ENCODE data around the gene ZNF442.
"Not testable (repeated sequence)": the region's sequence is repeated elsewhere in the genome, so short reads cannot be mapped to it uniquely, and the experiment has no call there.

ZNF442 gene

GRCh38 chr19:12350185-12350889 lies 15.1 kb downstream of the ZNF442 start:
- no peak overlapping the region for H3K27ac Mint-ChIP-seq
- H3K4me3 Mint-ChIP-seq, result no peak overlapping the region
- H3K36me3 Mint-ChIP-seq (ENCODE audit: low read depth), result peaks cover 70% of the 10 kb centered on the region
- no peaks in the 10 kb centered on the region for H3K27me3 Mint-ChIP-seq
- peaks cover 64% of the 10 kb centered on the region for H3K9me3 Mint-ChIP-seq
- no peaks in the 10 kb centered on the region for H3K4me1 Mint-ChIP-seq (ENCODE audit: low read depth)
- DNase-seq, result no peak

DNA sequence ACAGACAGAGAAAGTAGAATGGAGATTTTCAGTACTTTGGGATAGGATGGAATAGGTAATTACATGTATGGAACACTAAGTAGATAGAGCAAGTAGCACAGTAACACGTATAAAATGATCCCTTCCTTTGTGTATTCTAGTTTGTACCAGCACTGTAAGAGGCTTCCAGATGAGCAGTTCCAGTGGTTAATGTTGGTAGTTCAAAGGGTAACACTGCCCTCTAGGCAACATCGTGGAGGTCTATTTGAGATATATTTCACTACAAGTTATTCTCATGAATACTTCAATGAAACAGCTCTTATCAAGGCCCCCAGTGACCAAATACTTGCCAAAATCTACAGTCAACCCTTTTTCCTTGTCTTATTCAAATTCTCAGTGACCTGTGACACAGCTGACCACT lies 18.6 kb downstream of the ZNF442 start:
- Mint-ChIP-seq H3K4me3 (no peak overlapping the region), H3K27ac (no peak overlapping the region), H3K4me1 (ENCODE audit: low read depth) (no peaks in the 10 kb centered on the region), H3K9me3 (peaks cover 43% of the 10 kb centered on the region), H3K36me3 (ENCODE audit: low read depth) (peaks cover 52% of the 10 kb centered on the region), H3K27me3 (no peaks in the 10 kb centered on the region)
- no peak for DNase-seq

DNA sequence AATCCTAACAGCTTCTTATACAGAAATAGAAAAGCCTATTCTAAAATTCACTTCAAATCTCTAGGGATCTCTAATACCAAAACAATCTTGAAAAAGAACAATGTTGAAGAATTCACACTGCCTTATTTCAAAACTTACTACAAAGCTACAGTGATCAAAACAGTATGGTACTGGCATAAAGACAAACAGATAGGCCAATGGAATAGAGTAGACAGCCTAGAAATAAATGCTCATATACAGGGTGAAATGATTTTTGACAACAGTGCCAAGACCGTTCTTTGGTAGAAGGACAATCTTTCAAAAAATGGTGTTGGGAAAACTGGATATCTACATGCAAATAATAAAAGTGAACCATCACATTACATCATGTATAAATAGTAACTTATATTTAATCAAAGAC lies 20.3 kb downstream of the ZNF442 start:
- H3K27me3 Mint-ChIP-seq, result no peaks in the 10 kb centered on the region
- H3K4me3 Mint-ChIP-seq, result no peak overlapping the region
- peaks cover 37% of the 10 kb centered on the region for H3K36me3 Mint-ChIP-seq (ENCODE audit: low read depth)
- no peaks in the 10 kb centered on the region for H3K4me1 Mint-ChIP-seq (ENCODE audit: low read depth)
- DNase-seq, result no peak
- H3K9me3 Mint-ChIP-seq, result peaks cover 36% of the 10 kb centered on the region
- no peak overlapping the region for H3K27ac Mint-ChIP-seq

GRCh38 chr19:12333162-12334159 lies 32.0 kb downstream of the ZNF442 start, which contains the start of gene ZNF563:
Gene ZNF563, minus strand, starts transcription at chr19:12333633. Its CDS starts 151 bp downstream, at chr19:12333482.
- Mint-ChIP-seq H3K27me3 (no peaks in the 10 kb centered on the region), H3K36me3 (ENCODE audit: low read depth) (peaks cover 12% of the 10 kb centered on the region), H3K4me1 (ENCODE audit: low read depth) (peaks cover 43% of the 10 kb centered on the region), H3K4me3 (peak within 1 kb of the TSS; percentile 93), H3K27ac (peak within 1 kb of the TSS; percentile 95), H3K9me3 (no peaks in the 10 kb centered on the region)
- DNase-seq, result peak; percentile 99

GRCh38 chr19:12331211-12331941 lies 34.1 kb downstream of the ZNF442 start:
- peaks cover 56% of the 10 kb centered on the region for H3K4me1 Mint-ChIP-seq (ENCODE audit: low read depth)
- peaks cover 18% of the 10 kb centered on the region for H3K36me3 Mint-ChIP-seq (ENCODE audit: low read depth)
- H3K4me3 Mint-ChIP-seq, result peak overlapping the region; percentile 93
- H3K27me3 Mint-ChIP-seq, result no peaks in the 10 kb centered on the region
- H3K9me3 Mint-ChIP-seq, result no peaks in the 10 kb centered on the region
- DNase-seq, result peak; percentile 72
- peak overlapping the region; percentile 95 for H3K27ac Mint-ChIP-seq

- H3K4me3 Mint-ChIP-seq, result no peak overlapping the region
- peak overlapping the region; percentile 6 for H3K27ac Mint-ChIP-seq
- peaks cover 63% of the 10 kb centered on the region for H3K4me1 Mint-ChIP-seq (ENCODE audit: low read depth)
Measured at GRCh38 chr19:12330340-12330739, 35.1 kb downstream of the ZNF442 start.

DNA sequence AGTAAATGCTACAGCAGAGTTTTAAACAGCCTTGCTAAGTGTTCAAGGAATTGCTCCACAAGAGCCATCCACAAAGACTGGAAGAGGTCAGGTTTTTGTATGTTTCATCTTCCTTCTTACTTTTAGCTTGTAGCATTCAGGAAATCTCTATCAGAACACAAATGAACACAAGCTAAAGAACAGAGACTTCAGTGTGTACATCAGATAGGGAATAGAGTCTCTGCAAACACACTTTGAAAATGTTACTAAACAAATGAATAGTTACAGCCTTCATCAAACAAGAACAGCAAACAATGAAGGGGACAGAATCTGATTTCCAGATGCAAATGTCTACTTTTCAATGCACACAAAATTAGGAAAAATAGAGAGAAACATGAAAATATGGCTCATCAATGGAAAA lies 39.8 kb downstream of the ZNF442 start:
- no peak overlapping the region for H3K27ac Mint-ChIP-seq
- DNase-seq, result no peak
- H3K4me1 Mint-ChIP-seq (ENCODE audit: low read depth), result peaks cover 36% of the 10 kb centered on the region
- no peaks in the 10 kb centered on the region for H3K27me3 Mint-ChIP-seq
- peaks cover 15% of the 10 kb centered on the region for H3K9me3 Mint-ChIP-seq
- peaks cover 59% of the 10 kb centered on the region for H3K36me3 Mint-ChIP-seq (ENCODE audit: low read depth)
- H3K4me3 Mint-ChIP-seq, result no peak overlapping the region

More at GRCh38 chr19:12330340-12330739, 35.1 kb downstream of the ZNF442 start:
- no peak for DNase-seq
- H3K27me3 Mint-ChIP-seq, result no peaks in the 10 kb centered on the region
- H3K9me3 Mint-ChIP-seq, result no peaks in the 10 kb centered on the region
- H3K36me3 Mint-ChIP-seq (ENCODE audit: low read depth), result peaks cover 27% of the 10 kb centered on the region

- no peak for DNase-seq
- Mint-ChIP-seq H3K4me3 (no peak overlapping the region), H3K36me3 (ENCODE audit: low read depth) (peaks cover 87% of the 10 kb centered on the region), H3K27ac (no peak overlapping the region), H3K9me3 (peaks cover 48% of the 10 kb centered on the region), H3K27me3 (no peaks in the 10 kb centered on the region), H3K4me1 (ENCODE audit: low read depth) (no peaks in the 10 kb centered on the region)
Measured at GRCh38 chr19:12318782-12319413, 46.6 kb downstream of the ZNF442 start.

- H3K27me3 Mint-ChIP-seq, result no peaks in the 10 kb centered on the region
Measured at GRCh38 chr19:12314553-12314952, 50.9 kb downstream of the ZNF442 start.

DNA sequence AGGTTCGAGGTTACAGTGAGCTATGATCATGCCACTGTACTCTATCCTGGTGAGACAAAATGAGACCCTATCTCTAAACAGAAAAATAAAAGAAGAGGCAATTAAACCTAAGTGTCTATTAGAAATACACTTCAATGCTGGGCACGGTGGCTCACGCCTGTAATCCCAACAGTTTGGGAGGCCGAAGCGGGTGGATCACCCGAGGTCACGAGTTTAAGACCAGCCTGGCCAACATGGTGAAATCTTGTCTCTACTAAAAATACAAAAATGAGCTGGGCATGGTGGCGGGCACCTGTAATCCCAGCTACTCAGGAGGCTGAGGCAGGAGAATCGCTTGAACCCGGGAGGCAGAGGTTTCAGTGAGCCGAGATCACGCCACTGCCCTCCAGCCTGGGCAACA lies 56.6 kb downstream of the ZNF442 start:
- H3K27ac Mint-ChIP-seq; H3K4me1 Mint-ChIP-seq (ENCODE audit: low read depth); DNase-seq; H3K4me3 Mint-ChIP-seq; H3K9me3 Mint-ChIP-seq; H3K27me3 Mint-ChIP-seq: not testable (repeated sequence)
- peaks cover 16% of the 10 kb centered on the region for H3K36me3 Mint-ChIP-seq (ENCODE audit: low read depth)

More at GRCh38 chr19:12314553-12314952, 50.9 kb downstream of the ZNF442 start:
- H3K4me1 Mint-ChIP-seq (ENCODE audit: low read depth), result no peaks in the 10 kb centered on the region
- no peak overlapping the region for H3K4me3 Mint-ChIP-seq
- DNase-seq, result no peak
- H3K9me3 Mint-ChIP-seq, result peaks cover 31% of the 10 kb centered on the region
- peaks cover 53% of the 10 kb centered on the region for H3K36me3 Mint-ChIP-seq (ENCODE audit: low read depth)
- H3K27ac Mint-ChIP-seq, result no peak overlapping the region

Measured in activated T-cell treated with anti-CD3 and anti-CD28 coated beads, Interleukin-2, amount 50 U/mL, for 24 hours (primary cell).